Measurements from ENCODE around the gene MEA1.
A peak's percentile ranks its signal among the peaks of the same experiment; 100 is the strongest.

The MEA1 gene

GRCh38 chr6:42969431-42969830, 44.3 kb downstream of the MEA1 start:
- DNase-seq = no peak

DNA sequence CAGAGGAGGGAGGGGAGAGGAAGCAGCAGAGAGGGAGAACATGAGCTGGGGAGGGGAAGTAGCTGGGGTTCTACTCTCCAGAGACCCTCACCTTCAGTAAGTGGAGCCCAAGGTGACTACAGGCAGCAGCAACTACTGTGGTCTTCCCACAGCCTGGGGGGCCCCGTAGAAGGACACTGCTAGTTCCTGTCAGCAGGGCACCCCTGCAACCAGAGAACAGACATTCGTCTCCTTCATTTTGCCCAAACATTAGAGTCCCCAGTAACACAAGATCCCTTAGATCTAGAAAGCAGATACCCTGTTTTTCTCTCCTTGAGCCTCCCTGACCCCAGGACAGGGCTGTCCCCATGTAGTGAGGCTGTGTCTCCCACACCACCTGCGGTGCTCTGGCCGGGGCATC, 45.0 kb downstream of the MEA1 start:
- DNase-seq = no peak

DNA sequence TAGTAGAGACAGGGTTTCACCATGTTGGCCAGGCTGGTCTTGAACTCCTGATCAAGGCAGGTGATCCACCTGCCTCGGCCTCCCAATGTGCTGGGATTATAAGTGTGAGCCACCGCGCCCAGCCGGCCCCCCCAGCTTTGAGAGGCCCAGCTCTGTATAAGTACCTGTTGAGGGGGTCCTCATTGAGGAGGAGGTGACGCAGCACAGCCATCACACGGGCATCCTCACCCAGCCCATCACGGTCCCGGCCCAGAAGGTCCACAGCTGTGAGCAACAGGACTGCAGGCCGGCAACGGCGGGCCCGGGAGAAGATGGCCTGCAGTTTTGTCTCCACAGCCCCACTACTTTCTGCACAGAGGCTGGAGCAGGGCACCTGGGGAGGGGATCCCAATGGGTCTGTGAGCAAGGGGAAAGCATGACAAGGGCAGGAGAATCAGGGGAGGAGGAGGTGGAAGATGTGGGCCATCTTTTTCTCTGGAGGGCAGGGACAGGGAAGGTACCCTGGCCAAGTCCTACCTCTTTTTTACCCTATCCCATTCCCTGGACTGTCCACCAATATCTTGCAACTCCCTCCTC, 45.5 kb downstream of the MEA1 start:
- DNase-seq = no peak

DNA sequence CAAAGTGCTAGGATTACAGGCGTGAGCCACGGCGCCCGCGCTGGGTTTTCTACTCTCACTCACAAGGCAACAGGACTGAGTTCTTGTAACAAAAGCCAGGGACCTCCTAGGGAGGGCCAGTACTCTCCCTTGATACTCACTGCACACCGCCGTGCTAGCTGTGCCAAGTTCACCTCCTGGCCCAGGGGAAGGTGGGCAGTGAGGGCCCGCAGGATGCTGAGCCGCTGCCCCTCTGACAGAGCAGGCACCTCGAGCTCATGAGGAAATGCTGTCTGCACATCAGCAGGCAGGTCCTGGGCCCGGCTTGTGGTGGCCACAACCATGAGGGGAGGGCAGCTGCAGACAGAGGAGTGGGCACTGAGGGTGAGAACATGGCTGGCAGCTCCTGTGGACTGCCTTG, 46.5 kb downstream of the MEA1 start:
- no peak for DNase-seq

DNA sequence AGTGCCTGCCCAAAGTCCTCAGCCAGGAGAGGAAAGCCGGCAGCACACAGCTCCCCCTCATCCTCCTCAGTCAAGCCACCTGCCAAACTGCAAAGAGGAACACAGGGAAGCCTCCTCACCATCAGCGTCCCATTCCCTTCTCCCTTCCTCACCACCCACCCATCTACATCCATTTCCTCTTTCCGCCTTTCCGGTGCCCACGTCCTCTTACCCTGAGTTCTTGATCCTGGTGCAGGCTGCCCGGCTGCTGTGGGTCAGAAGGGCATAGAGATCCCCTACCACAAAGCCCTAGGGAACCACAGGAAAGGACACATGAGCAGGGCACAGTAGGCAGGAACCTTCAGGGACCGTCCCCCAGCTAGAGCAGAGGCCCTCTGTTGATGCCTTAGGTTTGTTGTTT, 47.2 kb downstream of the MEA1 start:
- DNase-seq = no peak

- DNase-seq = peak; percentile 28
These were observed 49.7 kb downstream of the MEA1 start for GRCh38 chr6:42963855-42964605.

- no peak for DNase-seq
These were observed 50.4 kb downstream of the MEA1 start for GRCh38 chr6:42963179-42963854.

DNA sequence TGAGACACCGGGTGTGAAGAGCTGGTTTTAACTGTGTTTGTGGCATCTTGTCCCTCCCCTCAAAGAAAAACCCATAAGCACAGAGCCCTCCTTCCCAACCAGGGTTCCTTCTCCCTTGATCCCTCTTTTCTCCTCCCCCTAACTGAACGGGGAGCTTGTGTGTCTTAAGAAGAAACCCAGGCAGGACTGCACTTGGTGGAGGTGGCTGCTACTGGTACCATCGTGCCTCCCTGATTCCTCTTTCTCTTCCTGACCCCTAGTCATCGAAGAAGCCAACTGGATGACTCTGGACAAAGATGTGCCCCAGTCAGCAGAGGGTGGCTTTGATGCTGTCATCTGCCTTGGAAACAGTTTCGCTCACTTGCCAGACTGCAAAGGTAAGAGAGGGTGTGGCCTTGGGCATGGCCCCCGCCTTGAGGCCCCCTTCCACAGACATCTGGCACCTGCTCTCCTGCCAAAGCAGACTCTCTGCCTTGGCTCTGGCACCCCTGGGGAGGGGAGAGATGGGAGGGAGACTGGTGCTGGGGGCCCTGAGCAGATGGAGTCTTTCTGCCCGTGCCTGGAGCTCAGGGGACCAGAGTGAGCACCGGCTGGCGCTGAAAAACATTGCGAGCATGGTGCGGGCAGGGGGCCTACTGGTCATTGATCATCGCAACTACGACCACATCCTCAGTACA, 51.1 kb downstream of the MEA1 start:
- DNase-seq = no peak

DNA sequence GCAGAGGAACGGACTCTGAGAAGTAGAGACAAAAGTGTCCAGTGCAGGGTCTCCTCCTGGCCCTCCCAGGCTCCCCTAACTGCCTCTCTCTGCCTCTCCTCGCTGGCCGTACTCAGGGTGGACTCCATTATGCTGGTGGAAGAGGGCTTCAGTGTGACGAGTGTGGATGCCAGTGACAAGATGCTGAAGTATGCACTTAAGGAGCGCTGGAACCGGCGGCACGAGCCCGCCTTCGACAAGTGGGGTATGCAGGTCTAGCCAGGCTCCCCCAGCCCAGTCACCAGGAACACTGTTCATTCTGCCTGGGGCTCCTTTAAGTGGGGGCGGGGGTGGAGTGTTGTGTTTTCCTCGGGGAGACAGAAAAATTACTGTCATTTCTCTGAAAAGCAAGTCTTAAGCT, 51.6 kb downstream of the MEA1 start:
- no peak for DNase-seq
